Measurements from ENCODE around the gene GLTP.

Gene GLTP

GRCh38 chr12:109926016-109926415 lies 45.7 kb upstream of the GLTP start:
- H3K36me3 ChIP-seq, result peaks cover 97% of the 10 kb centered on the region
- no peak overlapping the region for H3K4me3 ChIP-seq (ENCODE audit: low read depth in 1 of 2, low read length in 1 of 2)
- H3K27ac ChIP-seq, result no peak overlapping the region
- H3K4me1 ChIP-seq (ENCODE audit: control insufficient read depth in 1 of 2, insufficient read depth in 1 of 2, low read depth in 1 of 2, low read length in 1 of 2), result no peaks in the 10 kb centered on the region
- no peaks in the 10 kb centered on the region for H3K9me3 ChIP-seq
- TF ChIP-seq CTCF (IDR thresholded peaks at IDR 0.05), result no peak
- H3K27me3 ChIP-seq, result no peaks in the 10 kb centered on the region

GRCh38 chr12:109925185-109925840 lies 45.0 kb upstream of the GLTP start:
- Histone ChIP-seq H3K27me3 (no peaks in the 10 kb centered on the region), H3K9me3 (no peaks in the 10 kb centered on the region), H3K36me3 (peaks cover 97% of the 10 kb centered on the region), H3K4me3 (ENCODE audit: low read depth in 1 of 2, low read length in 1 of 2) (no peak overlapping the region), H3K4me1 (ENCODE audit: control insufficient read depth in 1 of 2, insufficient read depth in 1 of 2, low read depth in 1 of 2, low read length in 1 of 2) (no peaks in the 10 kb centered on the region), H3K27ac (no peak overlapping the region)
- TF ChIP-seq CTCF (IDR thresholded peaks at IDR 0.05), result no peak

GRCh38 chr12:109923481-109924245 lies 43.3 kb upstream of the GLTP start:
- TF ChIP-seq CTCF (IDR thresholded peaks at IDR 0.05), result no peak
- no peak overlapping the region for H3K4me3 ChIP-seq (ENCODE audit: low read depth in 1 of 2, low read length in 1 of 2)
- no peaks in the 10 kb centered on the region for H3K4me1 ChIP-seq (ENCODE audit: control insufficient read depth in 1 of 2, insufficient read depth in 1 of 2, low read depth in 1 of 2, low read length in 1 of 2)
- H3K9me3 ChIP-seq, result no peaks in the 10 kb centered on the region
- no peaks in the 10 kb centered on the region for H3K27me3 ChIP-seq
- peaks cover 97% of the 10 kb centered on the region for H3K36me3 ChIP-seq
- no peak overlapping the region for H3K27ac ChIP-seq

- Histone ChIP-seq H3K27ac (no peak overlapping the region), H3K36me3 (peaks cover 97% of the 10 kb centered on the region), H3K27me3 (no peaks in the 10 kb centered on the region)
Observed at GRCh38 chr12:109923038-109923437, 42.7 kb upstream of the GLTP start.

GRCh38 chr12:109921982-109922381 lies 41.6 kb upstream of the GLTP start:
- Histone ChIP-seq H3K9me3 (no peaks in the 10 kb centered on the region), H3K4me1 (ENCODE audit: control insufficient read depth in 1 of 2, insufficient read depth in 1 of 2, low read depth in 1 of 2, low read length in 1 of 2) (no peaks in the 10 kb centered on the region), H3K27ac (no peak overlapping the region), H3K27me3 (no peaks in the 10 kb centered on the region), H3K4me3 (ENCODE audit: low read depth in 1 of 2, low read length in 1 of 2) (no peak overlapping the region), H3K36me3 (peaks cover 98% of the 10 kb centered on the region)
- TF ChIP-seq CTCF (IDR thresholded peaks at IDR 0.05), result no peak

More at GRCh38 chr12:109923038-109923437, 42.7 kb upstream of the GLTP start:
- Histone ChIP-seq H3K4me1 (ENCODE audit: control insufficient read depth in 1 of 2, insufficient read depth in 1 of 2, low read depth in 1 of 2, low read length in 1 of 2) (no peaks in the 10 kb centered on the region), H3K4me3 (ENCODE audit: low read depth in 1 of 2, low read length in 1 of 2) (no peak overlapping the region), H3K9me3 (no peaks in the 10 kb centered on the region)
- TF ChIP-seq CTCF (IDR thresholded peaks at IDR 0.05), result no peak
